ENCODE results near the gene MACROD2.

The MACROD2 gene

DNA sequence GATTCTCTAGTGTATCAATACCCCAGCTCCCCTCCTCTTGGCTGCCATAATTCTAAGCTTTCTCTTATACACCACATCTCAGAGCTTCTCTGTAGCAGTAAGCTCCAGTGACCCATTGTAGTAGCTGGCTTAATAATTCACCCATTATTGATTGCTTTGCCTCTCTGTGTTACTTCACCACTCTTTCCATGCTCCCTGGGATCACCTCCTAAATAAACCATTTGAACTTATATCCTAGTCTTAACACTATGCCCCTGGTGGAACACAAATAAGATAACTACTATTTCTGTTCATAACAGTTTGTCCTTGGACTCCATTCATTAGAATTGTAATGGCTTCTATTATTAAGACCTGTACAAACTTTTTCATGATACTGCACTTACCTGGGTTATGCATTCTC is 1819.0 kb downstream of the MACROD2 start:
- no peak for FAIRE-seq

DNA sequence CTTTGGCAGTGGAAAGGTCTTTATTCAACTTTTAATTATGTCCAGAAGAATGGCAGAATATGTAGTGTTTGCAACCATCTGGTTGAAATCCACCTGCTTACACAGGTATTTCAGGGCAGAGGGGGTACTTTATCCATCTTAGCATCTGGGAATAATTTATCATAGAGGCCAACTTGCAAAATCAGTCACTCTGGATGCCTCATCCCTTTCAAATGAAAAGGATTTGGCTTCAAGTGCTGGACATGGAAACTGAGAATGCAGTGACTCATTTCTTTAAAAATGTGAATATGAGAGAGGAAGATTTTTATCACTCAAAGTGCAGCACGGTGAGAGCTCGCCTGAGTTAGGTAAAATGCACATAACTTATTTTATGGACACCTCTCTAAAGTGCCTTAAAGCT is 1819.6 kb downstream of the MACROD2 start:
- no peak for FAIRE-seq

DNA sequence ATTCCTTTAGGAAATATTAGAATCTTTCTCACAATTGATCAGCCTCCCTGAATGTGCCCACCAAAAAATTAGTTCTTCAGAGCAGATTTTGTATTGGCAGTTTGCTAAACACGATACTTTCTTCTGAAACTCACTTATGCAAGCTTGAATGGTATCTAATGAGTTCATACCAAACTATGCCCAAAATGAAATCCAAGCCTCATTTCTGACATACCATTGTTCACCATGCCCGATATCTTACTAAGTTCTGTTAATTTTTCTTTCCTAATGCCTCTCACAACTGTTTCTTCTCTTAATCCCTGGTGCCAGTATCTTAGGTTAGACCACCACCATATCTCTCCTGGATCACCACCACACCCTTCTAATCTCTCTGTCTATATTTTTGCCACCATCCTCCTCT is 1822.0 kb downstream of the MACROD2 start:
- FAIRE-seq: no peak

DNA sequence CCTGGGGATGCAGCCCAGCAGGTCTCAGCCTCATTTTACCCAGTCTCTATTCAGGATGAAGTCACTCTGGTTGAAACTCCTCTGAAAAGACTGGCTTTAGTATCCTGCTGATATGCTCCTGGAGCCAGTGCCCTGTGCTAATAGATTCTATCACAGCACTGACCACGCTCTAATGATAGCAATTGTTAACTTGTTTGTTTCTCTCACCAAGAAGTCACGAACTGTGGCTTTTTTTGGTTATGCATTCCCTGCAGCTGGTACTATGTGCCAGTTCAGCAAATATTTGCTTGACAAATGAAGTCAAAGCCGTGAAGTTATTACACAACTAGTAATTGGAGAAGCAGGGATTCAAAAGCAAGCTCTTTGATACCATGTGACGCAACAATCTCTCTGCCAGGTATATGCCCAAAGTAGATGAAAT is 1823.3 kb downstream of the MACROD2 start:
- FAIRE-seq: no peak

DNA sequence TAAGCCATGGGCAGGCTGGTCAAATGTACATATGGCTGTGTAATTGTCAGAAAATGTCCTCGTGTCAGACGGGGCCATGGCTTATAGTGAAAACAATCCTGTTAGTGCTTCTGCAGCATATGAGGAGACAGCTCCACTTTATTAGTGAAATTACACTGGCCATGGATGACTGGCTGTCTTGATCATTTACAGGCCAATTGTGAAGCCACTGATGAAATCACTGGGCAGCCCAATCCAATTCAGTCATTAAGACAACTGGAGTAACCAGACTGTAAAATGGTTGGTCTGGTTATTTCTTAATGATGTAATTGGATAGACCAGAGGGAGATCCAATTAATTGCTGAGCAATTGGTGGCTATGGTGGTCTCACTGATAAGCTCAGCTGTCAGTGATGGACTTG is 1828.4 kb downstream of the MACROD2 start:
- no peak for FAIRE-seq

DNA sequence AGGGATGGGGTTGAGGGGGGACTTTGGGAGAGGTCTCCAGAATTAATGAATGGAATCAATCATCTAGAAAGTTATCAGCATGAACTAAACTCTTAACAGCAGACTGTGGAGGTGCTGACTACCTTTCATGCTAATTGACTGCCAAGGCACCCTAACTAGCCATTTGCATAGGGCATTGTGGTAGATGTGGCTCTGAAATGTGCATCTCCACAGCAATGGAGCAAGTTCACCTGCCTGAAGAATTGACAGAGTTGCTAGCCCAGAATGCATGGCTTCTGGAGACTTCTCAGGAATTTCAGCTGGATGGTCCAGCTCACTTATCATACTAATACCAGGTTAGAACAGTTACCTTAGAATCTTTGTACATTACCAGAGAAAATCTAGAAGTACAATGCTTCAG is 1832.3 kb downstream of the MACROD2 start:
- no peak for FAIRE-seq

DNA sequence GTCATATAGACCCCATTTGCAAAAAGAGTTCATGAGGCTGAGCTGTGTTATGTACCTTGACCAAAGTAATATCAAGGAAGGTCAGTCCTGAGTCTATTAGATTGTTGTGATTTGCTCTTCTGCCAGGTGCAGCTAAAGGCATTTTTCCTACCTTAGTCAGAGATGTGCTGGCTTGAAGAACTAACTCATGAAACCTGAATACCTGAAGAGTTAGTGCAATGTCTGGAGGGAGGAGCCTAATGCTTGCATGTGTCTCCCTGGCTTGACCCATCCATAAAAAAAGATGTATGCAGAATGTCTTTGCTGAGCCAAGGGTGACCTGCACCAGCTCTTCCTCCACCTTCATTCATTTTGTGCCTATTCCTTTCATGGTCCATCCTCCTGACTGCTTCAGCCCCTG is 1835.9 kb downstream of the MACROD2 start:
- FAIRE-seq: no peak

DNA sequence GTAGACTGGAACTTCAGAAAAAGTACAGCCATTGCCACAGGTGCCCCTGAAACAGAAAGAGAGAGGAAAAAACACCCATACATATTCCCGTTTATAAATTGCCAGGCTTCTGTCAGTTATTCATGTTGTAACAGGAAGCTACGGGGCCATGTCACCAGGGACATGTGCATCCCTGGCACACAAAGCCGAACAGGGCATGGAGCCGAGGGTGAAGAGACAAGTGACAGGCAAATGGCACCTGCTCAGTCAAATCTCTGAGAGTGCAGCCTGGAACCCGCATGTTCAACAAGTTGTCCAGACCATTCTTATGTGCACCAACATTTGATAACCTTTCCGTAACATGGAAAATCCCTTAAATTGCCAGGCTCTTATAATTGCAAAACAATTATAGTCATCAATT is 1837.2 kb downstream of the MACROD2 start:
- FAIRE-seq: no peak

DNA sequence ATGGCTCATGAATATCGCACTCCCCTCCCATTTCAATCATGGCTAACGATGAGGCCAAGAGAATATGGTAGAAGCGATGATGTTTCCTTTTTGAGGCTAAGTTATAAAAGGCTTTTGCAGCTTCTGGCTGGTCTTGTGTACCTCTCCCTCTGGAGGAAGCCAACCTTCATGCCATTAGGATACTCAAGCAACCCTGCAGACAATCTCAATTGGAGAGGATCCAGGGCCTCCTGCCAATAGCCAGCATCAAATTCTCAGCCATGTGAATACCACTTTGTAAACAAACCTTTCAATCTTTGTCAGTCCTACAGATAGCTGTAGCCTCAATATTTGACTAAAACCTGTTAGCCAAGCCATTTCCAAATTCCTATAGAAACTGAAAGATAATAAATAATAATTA is 1839.5 kb downstream of the MACROD2 start:
- FAIRE-seq: no peak

DNA sequence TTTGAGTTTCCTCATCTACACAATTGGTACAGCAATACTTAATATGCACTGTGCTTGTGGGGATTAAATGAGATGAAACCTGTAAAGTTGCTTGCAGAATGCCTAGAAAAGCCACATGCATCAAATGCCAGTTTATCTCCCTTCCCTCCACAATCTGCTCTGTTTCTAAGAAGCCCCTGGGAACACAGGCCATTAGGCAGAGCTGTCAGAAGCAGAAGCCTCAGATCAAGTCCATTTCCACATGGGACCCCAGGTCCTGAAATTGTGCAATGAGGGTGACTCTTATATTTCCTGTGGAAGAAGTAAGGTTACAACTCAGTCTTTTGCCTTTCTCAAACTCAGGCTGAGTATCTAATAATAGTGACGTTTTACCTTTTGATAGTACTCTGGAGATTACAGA is 1840.5 kb downstream of the MACROD2 start:
- FAIRE-seq: no peak

DNA sequence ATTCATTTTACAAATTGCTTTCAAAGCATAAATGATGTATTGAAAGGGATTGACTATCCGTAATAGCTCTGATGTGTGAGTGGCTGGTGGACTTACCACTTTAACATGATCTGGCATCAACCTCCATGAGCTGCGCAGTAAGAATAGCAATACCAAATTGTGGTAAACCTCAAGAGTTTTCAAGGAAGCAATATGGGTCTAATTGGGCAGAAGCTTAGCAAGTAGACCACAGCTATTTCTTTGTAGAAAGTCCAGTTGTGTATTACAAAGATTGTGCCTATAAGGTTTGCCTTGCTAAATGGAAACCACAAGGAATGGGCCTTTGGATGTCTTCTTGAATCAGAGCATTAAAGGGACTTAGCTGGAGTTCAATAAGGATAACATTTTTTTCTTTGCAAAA is 1841.3 kb downstream of the MACROD2 start:
- FAIRE-seq: no peak

DNA sequence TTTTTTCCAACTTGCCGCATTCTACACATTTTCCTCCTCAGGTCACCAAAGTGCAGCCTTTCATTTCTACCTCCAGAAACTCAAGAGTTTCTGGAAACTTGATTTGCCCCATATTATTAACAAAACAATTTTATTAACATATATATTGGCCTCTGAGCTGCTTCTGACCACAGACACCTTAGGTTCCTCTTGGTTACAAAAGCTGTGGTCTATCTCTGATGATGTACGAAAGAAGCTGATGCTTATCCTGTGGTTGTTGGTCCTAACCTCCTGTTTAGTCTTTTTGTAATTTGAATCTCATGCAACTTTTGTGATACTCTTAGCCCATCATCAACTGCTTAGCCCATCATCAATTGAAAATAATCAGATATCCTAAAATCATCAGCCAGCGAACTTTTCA is 1842.2 kb downstream of the MACROD2 start:
- no peak for FAIRE-seq

DNA sequence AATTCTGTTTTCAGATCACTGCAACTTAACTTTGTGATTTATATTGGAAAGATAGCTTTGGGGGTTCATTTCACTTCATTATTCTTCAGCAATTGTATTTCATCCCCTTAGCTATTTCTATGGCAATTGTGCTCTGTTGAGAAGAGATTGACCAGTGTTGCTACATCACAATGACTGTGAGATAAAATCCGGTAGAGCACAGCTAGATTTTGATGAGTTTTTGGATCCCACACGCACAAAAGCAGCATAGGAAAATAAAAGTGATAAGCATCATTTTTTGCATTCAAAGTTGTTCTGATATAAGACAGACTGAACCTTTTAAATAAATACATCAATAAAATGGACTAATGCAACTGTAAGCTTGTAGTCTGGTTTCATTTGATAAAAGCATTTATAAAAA is 1843.2 kb downstream of the MACROD2 start:
- no peak for FAIRE-seq

DNA sequence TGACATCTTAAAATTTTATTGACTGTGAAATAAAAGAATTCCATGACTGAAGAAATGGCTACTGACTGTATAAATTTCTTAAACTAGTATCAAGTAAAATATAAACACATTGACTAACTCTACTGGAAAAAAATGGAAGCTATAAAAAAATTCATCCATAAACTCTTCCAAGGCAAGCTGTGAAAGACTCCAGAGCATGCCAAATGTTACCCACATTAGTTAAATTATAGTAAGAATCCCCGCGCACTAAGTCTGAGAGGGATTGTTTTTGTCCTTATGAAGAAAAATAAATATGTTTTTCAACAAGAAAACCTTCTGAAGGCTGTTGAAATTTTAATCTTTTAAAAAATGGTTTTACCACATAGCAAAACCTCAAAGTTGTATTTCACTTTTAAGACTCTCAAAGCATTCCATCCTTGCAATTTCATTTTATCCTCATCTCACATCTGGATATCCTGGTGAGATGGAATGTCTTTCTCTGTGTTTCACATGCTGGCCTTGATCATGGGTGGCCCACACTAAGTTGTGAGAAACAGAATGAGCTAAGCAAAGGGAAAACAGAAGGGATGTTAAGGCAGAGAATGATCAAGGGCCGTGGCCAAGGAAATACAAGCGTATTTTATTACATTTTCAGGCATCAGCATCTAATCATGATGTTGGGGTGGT is 1845.5 kb downstream of the MACROD2 start:
- no peak for FAIRE-seq

DNA sequence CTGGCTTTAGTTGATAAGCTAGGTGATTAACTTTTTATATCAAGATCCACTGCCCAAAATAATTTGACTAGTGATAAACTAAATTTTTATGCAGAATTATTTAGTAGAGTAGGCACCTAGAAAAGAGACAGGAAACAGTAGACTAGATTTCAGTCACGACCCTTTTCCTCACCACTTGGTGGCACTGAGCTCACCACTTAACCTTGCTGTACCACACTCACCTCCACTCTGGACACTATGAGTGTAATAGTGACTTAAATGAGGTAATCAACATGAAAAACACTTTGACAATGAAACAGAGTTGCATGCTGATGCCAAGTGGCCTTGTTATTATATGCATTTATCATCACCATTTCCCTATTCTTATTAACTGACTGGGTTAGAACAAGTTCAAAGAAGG is 1847.6 kb downstream of the MACROD2 start:
- FAIRE-seq: no peak

DNA sequence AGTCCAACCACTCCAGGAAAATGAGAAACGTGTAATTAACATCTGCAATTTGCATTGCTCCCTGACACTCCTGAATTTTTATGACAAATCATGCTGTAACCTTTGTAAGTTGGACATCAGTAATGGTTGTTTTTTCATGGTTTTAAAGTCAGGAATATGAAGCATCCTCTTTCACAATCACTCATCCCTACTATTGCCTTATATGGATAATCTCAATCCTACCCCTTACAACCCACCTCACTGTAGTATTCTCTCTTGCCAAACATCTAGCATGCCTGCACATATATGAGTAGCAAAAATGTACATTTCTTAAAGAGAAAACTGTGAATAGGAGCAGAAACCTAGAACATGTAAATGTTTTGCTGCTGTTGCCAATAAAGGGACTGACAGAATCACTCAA is 1848.5 kb downstream of the MACROD2 start:
- no peak for FAIRE-seq

DNA sequence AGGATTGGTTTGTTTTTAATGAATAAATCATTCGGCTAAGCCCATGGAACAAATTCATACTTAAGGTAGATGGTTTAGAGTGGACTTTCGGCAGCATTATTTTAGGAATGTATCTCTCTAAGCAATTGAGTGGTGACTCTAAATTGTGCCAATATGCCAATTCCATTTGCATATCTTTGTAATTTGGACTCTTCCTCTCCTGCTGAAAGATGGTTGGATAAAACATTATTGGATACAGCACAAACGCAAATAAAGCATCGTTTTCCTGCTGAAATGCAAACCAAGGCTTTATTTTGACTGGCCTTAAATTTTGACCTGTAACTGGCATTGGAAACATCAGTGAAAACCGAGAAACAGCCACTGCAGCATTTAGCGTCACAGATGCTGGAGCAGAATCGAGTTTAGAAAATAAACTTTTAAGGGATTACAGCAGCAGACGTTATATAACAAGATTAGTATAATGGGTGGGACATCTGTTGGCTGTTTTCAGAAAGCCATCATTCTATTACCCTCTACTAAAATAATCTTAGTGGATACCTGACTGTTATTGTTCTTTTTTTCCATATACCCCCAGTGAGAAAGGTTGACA is 1852.0 kb downstream of the MACROD2 start:
- no peak for FAIRE-seq

DNA sequence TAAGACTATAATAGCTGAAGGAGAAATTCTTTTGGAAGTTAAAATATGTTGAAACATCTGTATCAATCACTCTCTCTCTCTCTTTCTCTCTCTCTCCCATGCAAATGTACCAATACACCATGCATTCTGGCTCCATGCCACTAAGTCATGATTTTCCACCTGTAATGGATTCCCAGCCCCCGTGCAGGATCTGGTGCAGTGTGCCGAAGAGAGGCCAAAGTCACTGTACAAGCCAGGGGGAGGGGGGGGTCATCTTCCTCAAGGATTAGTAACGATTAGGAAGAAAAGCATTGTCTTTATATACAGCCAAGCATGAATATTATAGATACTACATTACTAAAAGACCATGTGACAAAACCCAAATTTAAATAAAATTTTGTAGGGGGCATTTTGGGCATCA is 1852.8 kb downstream of the MACROD2 start:
- FAIRE-seq: no peak

DNA sequence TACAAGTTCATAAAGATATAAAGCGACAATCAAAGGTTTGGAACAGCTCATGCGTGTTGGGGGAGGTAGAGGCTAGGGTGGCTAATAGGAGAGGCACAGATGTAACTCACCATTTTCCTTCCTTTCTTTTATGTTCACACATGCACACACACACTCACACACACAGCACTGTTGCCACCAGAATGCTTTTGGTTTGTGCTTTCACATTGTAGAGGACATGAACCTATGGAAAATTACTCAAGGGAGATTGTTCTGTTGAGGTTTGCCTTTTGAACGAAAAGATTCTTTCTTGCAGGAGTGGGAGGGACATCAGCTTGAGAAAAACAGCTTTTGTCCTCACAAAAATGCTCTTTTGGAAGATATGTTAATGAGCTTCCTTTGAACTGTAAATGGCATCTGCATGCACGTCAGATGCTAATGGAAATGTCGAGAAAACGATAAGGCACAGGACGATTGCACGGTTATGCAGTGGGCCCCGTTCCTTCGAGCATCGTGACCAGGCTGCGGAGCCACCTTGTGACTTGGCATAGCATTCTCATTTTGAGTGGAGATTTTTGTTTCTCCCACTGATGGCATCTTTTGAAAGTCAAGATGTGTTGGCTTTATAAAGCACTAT is 1853.8 kb downstream of the MACROD2 start:
- FAIRE-seq: no peak

DNA sequence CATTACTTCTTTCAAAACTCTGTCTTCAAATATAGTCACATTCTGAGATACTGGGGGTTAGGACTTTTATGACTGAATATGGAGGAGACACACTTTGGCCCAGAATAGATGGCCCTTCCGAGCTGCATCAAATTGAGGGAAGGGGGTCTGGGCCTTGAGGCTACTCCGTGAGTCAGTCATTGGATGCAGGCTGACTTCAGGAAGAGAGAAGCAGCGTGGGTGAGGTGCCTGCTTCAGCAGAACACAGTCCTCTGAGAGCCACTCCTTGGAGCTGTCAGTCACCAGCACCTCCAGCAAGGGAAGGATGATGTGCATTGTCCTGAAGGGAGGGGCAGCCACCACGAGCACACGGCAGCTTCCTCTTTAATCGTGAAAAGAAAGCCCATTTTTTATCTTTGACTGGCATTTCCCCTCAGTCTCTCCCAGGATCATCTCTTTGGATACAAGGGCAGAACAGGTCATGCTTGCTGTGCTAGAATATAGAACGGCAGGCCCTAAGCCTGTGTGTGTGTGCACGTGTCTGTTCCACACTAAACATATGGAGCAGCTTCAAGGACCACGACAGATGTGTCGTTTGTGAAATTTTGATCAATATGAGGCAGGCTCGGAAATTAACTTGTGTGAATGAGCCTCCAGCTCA is 1856.4 kb downstream of the MACROD2 start:
- FAIRE-seq: no peak

DNA sequence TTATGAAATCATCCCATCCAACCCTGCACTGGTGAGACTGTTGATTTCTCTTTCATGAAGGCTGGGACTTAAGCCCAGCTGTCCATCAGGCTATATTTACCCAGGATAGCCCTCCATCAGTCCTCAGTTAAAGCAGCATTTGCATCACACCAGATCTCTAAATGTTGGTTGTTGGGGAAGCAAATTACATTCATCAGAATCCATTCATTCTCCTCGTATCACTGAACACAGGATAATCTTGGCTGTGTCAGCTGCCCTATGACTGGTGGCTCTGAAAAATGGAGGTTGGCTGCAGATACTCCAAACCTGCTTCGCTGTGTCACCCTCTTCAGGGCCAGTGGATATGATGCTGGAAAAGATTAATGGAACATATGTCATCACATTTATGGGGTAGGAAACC is 1859.6 kb downstream of the MACROD2 start:
- FAIRE-seq: no peak

DNA sequence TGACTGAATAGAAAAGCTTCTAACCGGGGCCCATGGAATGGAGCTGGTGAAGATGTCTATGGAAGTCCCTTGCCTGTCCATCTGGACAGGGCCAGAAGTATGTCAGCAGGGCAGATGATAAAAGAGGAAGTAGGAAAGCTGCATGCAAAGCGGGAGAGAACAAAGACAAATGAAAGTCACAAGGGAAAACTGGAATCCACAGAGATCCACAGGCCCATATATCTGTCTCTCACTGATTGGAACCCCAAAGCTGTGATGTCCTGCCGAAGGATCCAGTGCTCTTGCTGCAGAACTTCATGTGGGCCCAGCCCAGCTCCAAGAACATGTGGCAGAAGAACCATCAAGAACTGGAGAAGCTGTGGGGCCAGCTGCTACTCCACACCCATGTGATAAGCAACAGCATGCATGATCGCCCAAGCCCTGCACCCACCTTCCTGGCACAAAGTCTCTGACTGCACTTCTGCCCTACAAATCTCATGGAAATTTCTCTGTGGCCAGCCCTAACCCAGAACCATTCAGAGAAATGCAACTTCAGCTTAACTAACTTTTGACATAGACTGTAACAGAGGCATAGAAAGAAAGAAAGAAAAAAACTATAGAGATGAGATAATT is 1862.0 kb downstream of the MACROD2 start:
- no peak for FAIRE-seq

DNA sequence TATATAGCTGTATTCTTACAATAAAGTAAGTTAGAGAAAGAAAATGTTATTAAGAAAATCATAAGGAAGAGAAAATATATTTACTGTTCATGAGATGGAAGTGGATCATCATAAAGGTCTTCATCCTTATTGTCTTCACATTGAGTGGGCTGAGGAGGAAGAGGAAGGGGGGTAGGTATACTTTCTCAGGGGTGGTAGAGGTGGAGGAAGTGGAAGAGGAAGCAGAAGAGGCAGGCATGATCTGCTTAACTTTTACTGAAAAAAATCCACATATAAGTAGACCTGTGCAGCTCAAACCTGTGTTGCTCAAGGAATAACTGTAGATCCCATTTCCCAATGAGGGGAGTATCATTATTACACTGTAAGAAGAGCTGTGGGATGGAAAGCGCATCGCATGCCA is 1863.7 kb downstream of the MACROD2 start:
- no peak for FAIRE-seq

DNA sequence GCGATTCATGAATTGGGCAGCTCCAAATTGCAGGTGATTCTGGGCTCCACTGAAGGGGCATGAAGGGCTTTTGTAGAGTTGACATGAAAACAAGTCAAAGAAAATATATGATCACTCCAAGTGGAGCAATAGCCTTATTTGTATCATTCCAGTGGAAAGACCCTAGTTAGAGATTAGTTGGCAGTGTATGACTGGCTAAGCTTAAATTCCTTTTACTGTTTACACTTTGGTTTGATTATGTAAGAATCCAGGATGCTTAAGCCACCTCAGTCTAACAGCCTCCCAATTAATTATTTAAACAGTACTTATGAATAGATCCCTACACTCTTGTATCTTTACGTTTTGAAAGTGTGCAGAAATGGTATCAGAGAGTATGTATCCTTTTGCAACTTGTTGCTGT is 1865.5 kb downstream of the MACROD2 start:
- FAIRE-seq: no peak

Data from TTC549 (cell line).